ENCODE data around the gene CEACAM6.

The CEACAM6 gene

DNA sequence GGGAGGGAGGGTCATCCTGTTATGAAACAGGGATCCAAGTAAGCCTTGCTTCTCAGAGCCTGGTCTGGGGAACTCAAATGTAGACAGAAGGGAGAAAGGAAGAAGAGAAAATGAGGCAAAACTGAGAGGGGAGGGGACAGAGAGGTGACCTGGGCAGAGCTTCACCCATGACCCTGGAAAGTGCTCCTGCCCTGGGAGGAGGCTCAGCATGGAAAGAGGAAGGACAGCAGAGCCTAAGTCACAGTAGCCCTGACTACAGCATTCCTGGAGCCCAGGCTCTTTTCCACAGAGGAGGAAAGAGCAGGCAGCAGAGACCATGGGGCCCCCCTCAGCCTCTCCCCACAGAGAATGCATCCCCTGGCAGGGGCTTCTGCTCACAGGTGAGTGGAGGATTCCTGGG is 41.0 kb downstream of the CEACAM6 start, which contains the start of gene CEACAM3:
Gene CEACAM3 (plus strand): TSS at position 226 of the 400 bp plus-strand sequence. CDS start 91 bp downstream, at position 317.
- DNase-seq (ENCODE audit: low read depth, low spot score) = no peak

DNA sequence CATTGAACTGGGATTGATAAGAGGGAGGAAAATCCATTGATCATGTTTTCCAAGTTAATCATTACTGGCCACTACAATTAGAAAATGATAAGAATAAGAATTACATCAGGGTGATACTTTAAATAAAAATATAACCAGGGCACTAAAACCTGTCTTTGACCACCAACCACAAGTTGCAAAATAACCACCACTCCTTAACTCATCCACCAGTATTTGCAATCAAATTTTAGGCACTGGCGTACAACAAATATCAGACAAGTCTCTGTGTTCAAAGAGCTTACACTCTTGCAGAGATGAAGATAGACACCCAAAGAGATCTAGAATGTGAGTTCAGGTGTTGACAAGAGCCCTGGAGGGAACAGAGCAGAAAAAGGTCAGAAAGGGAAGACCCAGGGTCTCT is 41.6 kb downstream of the CEACAM6 start:
- no peak for DNase-seq (ENCODE audit: low read depth, low spot score)

DNA sequence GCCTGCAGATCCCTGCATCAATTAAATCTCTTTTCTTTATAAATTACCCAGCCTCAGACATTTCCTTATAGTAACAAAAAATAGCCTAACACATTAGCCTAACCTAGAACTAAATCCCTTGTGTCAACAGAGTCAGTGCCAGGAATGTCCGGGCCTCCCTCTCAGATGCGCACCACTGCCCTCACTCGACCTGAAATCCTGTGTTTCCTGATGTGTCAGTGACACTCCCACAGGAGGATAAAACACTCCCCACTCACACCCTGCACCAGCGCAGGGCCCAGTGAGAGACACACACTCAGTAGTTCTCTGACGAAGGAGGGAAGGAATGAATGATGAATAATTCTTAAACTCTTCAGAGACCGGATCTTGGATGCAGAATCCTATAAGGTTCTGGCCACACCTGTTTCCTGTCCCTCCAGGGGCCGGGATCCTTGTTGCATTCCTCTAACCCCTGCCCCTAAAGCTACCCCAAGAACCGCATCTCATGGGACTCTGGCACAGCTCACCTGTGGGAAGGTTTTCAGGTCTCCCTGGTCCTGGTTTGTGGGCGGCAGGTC is 44.2 kb downstream of the CEACAM6 start:
- no peak for DNase-seq (ENCODE audit: low read depth, low spot score)

DNA sequence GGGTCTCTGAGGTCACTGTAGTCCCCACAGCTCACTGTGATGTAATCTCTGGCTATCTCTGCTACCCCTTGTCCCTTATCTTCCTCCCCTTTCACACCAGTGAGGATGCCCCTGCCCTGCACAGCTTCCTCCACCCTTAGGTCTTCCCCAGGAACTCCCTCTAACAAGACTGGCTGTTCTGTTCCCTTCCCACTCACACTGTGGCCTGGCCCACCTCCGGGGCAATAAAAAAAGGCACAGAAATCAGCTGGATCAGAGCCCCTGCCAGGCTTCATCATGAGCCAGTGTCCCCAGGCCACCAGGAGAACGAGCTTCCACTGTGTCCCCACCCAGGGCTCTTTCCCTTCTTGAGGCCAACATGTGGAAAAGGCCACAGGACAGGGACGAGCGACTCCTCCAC is 45.7 kb downstream of the CEACAM6 start:
- no peak for DNase-seq (ENCODE audit: low read depth, low spot score)

DNA sequence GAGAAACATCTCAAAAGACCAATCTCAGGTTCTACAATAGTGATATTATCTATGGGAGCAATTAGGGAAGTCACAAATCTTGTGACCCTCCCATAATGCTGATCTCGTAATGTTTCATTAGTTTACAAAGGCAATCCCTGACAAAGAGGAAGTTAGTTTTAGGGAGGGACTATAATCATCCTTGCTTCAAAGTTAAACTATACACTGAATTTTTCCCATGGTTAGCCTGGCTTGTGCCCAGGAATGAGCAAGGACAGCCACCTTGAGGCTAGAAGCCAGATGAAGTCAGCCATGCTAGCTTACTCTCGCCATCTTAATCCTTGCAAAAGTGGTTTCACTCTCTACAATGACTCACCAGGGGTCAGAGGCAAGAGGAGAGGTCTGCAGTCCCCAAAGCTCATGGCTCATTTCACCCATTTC is 46.5 kb downstream of the CEACAM6 start:
- no peak for DNase-seq (ENCODE audit: low read depth, low spot score)

DNA sequence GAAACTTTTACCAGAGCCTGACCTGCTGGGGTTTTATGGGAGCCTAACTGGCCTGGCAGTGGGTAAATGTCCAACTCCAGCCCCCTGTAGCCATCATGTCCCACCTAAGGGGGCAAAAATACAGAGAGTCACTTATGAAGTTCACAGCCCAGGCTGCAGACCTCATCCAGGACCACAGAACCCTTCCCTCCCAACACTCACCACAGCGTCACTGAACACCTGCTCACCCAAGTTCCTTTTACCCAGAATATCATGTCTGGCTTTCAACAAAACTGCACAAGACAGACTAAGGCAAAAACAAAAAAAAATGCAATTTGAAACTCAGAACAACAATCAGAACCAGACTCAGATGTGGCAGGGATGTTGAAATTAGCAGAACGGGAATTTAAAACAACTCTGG is 47.4 kb downstream of the CEACAM6 start:
- no peak for DNase-seq (ENCODE audit: low read depth, low spot score)

DNA sequence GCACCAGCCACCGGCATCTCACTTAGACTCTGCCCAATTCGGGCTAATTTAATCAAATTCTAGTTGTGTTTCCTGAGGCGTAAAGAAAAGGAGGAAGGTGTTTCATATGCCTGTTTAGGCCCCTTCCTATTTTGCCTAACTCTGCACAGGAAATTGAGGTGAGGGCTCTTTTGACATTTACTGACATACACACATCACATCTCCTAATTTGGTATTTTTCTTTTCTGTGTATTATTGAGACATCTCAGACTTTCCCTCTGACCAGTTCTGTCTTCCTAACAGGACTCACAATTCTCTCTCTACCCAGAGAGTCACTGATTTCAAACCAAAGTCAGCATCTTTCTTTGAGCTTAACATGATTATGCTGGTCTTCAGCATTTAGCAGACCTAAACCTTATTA is 49.0 kb downstream of the CEACAM6 start:
- no peak for DNase-seq (ENCODE audit: low read depth, low spot score)

DNA sequence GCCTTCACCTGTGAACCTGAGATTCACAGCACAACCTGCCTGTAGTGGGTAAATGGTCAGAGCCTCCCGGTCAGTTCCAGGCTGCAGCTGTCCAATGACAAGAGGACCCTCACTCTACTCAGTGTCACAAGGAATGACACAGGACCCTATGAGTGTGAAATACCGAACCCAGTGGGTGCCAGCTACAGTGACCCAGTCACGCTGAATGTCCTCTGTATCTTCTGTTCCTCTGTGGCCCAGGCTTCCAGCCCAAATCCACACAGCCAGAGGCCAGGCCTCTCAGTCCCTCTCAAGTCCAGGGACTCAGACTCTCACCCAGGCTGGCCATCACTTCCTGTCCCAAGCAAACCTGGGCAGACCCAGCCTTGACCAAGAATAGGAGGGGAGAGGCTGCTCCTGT is 51.8 kb downstream of the CEACAM6 start:
- DNase-seq (ENCODE audit: low read depth, low spot score) = no peak

DNA sequence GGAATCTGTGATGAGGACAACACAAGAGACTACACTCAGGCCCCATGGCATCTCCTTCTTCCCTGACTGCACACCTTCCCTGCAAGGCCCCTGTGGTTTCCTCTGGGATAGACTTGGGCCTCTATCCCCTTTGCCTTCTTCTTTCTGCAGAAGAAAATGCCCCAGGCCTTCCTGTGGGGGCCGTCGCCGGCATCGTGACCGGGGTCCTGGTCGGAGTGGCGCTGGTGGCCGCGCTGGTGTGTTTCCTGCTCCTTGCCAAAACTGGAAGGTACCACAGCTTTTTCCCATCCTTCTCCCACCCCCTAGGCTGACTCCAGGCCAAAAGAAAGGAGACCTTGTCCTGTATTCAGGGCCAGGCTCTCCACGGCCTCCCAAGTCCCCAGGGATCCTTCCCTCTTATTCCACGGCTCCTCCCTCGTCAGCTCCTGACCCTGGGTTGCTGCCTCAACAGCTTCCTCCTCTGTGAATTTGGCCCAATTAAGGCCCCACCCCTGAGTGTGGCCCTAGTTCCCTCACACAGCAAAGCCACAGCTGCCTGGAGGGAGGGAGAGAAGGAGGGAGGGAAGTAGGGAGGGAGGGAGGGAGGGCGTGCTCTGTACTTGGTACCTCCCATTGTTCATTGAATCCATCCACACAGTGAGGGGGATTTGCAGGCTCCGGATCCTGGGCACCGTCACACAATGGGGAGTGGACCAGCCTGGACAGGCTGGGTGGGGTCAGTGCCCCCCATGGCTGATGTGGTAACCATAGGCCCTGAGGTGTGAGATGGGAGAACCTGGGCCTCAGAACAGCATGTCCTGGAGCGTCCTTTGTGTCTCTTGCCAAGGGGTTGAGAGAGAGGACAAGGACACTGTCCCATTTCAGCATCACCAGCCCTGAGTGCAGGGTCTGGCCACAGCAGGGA is 53.6 kb downstream of the CEACAM6 start:
- DNase-seq (ENCODE audit: low read depth, low spot score) = no peak

DNA sequence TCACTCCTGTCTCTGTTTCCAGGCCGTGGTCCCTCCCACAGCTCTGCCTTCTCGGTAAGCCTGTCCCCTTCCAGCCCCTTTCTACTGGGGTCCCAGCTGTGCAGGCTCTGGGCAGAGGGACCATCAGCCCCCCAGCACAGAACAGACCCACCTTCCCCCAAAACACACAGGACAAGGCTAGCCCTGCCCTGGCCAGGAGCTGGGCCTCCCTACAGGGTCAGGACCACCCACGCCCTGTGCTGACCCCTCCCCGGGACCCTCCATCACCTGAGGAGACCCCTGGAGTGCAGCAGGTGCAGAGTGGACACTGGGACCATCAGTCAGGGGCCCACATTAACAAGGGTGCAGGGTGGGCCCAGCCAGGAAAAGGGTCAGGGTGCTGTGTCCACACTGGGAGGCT is 55.0 kb downstream of the CEACAM6 start:
- DNase-seq (ENCODE audit: low read depth, low spot score) = no peak

DNA sequence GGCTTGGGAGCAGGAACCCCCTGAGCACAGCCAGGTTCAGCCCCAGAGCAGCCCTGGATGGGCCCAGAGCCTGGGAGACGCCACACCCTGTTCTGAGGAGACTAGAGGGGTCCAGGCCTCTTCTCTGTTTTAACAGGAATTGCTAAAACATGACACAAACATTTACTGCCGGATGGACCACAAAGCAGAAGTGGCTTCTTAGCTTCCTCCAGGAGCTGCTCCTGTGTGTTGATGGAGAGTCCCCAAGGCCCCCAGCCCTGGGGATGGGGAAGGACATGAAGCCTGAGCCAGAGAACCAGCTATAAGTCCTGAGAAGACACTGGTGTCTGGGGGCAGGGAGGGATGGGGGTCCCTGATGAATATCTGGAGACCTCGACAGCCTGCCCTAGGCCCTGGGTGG is 55.7 kb downstream of the CEACAM6 start:
- DNase-seq (ENCODE audit: low read depth, low spot score) = no peak

DNA sequence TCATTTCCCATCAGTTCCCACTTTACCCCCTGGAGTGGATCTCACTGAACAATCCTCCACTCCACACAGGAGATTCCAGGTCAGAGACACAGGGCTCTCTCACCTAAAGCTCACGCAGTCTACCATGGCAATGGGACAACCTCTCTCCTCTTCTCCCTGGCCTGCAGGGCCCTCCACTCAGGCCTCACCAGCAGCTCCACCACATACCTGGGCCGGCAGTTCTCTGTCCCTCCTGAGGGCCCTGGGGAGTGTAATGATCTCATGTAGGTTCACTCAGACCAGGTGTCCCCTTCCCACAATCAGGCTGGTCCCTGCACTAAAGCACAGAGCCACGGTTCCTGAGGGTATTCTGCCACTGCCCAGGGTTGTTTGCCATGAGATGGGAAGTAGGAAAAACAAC is 56.7 kb downstream of the CEACAM6 start:
- no peak for DNase-seq (ENCODE audit: low read depth, low spot score)

DNA sequence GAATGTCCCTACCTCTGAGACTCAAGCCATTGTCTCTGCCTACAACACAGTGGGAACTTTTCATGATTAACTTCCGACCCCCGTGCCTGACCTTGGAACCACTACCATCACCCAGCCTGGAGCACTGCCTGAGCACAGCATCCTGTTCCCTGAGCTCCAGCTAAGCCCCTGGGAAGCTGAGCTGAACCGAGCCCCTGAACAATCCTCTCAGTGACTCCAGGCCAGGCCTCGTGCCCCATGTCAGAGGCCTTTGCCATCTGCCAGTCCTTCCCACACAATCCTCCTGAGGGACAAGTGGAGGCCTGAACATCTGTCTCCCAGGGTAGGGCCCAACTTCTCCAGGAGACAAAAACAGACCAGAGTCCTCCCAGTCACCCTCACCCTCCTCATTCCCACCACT is 58.6 kb downstream of the CEACAM6 start:
- no peak for DNase-seq (ENCODE audit: low read depth, low spot score)

DNA sequence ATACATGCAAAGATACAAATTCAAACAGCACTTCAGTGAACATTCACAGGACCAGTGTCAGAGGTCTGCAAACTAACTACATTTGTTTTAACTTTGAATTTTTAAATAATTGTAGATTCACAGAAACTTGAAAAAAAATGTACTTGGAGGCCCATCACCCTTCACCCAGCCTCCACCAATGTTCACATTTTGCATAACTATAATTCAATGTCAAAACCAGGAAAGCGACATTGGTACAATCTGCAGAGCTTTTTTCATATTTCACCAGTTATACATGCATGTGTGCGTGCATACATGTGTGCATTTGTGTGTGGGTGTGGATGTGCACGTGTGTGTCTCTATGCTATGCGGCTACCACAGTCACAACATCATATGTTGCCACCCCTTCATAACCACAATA is 60.0 kb downstream of the CEACAM6 start:
- DNase-seq (ENCODE audit: low read depth, low spot score) = no peak

DNA sequence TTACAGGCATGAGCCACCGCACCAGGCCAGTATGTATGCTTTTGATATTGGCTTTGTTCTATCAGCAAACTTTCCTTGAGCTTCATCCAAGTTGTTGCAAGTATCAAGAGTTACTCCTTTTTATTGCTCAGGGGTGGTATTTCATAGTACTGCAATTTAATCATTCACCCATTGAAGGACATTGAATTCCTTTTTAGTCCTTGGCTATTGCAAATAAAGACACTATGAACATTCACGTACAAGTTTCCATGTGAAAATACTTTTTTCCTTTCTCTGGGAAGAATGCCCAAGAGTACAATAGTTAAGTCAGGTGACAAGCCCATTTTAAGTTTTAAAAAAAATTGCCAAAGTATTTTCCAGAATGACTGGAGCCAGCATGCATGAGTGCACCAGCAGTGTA is 61.4 kb downstream of the CEACAM6 start:
- DNase-seq (ENCODE audit: low read depth, low spot score) = no peak

DNA sequence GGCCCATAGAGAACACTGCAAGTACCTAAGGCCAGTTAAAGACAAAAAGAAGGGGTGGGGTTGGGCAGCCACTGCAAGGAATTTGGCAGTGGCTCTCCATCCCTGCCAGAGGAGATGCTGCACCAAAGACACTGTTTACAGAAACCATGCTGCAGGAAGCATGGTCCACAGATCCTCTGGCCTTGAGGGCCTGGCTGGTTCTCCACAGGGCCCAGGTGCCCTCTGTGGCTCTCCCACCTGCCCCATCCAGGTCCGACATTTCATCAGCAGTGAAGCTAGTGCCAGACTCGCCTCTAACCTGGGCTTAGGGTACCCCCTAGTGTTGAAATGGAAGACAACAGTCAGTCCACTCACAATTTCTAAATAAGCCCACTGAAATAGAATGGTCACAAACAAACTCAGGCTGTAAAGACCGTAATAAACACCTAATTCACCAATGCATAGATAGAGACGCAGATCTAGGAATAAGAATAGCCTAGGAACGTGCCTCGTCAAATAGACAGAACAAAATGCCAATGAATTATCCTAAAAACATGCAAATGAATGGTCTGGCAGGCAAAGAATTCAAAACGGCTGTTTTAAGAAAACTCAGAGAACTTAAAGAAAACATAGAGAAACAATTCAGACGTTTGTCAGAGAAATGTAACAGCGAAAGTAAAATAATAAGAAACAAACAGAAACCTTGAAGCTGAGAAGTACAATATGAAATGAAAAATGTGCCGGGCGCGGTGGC is 65.8 kb downstream of the CEACAM6 start:
- DNase-seq (ENCODE audit: low read depth, low spot score) = peak; percentile 51
